GM20000 (cell line): Measurements from ENCODE around the gene PMAIP1.

Source experiments
- DNase-seq: peaks from one replicate; pipeline ENCODE4 v3.0.0; 2012; ENCODE audit warnings: low spot score
- CTCF ChIP-seq: IDR thresholded peaks from 2 replicates; pipeline ENCODE4 v1.5.1; 2012; ENCODE audit warnings: mild to moderate bottlenecking, control low read depth; ENCODE audit errors: extremely low read depth, missing control alignments

The PMAIP1 gene

GRCh38 chr18:59929621-59930295, 30.0 kb downstream of the PMAIP1 start:
- TF ChIP-seq CTCF, result no peak
- no peak for DNase-seq

DNA sequence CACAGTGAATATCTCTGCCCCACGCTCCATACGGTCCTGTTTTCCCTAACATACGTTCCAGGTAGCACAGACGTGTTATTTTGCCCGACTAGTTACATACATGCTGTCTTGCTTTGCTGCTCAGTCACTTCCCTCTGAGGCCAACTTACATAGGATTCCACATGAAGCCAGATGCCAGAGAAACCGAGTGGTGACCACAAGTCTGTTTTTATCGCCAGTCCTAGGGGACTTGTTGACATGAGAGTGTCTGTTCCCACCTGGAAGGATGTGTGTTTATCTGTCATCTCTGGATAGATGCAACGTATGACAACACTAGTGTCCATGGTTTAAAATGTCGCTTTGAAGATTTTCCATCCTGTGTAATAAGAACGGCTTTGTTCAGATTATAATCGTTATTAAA, 32.6 kb downstream of the PMAIP1 start:
- no peak for TF ChIP-seq CTCF
- no peak for DNase-seq

- DNase-seq, result no peak
- no peak for TF ChIP-seq CTCF
These were observed 38.9 kb downstream of the PMAIP1 start for GRCh38 chr18:59938676-59939075.

DNA sequence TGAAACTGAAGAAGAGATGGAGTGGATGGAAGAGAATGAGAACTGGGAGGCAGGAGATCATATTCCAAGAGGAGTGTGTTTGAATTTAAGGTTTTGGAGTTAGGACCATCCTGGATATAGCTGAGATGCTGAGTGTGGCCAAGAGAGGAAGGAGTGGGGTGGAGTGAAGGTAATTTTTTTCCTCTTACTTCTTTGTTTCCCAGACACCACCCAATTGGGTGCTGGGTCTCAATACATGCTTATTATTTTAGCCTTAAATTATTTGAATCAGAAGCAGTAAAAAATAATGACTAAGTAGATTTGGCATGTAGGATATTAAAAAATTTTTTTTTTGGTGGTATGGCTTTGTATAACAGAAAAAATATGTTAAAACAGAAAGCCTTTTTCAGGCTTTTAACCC, 39.3 kb downstream of the PMAIP1 start:
- no peak for DNase-seq
- no peak for TF ChIP-seq CTCF

DNA sequence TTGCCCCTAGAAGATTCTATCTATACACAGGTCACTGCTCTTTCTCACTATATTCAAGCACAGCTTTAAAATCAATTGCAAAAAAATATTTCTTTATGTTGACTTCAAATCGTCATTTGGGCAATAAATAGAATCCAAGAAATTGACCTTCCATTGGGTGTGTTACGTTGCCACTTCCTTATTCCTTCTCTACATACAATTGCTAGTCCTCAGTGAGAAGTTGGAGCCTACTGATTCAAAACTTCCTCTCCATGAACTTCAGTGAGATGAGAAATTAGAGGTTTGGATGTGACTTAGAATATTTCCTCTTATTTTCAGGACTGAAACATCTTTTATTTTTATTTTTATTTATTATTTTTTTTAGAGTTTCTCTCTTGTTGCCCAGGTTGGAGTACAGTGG, 40.3 kb downstream of the PMAIP1 start:
- TF ChIP-seq CTCF, result no peak
- DNase-seq, result no peak

- DNase-seq, result no peak
- no peak for TF ChIP-seq CTCF
These were observed 41.5 kb downstream of the PMAIP1 start for GRCh38 chr18:59941331-59941730.

DNA sequence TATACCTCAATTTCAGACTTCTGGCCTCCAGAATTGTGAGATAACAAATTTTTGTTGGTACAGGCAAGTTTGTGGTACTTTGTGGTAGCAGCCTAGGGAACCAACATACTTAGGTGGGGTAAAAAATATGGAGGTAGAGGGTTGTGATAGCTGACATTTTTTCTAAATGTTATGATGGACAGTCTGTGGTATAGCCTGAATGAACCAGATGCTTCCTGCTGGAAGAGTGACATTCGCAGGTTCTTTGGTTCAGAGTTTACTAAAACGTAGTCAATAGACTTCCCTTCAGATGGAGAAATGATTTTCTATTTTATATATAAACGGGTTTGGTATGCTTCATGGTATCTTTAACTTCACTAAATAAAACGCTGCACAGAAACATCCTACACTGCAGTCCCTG, 42.8 kb downstream of the PMAIP1 start:
- no peak for DNase-seq
- no peak for TF ChIP-seq CTCF
